GM19238 (cell line): ENCODE measurements around the gene OTOG.

Source experiments
- DNase-seq: peaks from one replicate; pipeline ENCODE4 v3.0.0; 2011; ENCODE audit warnings: low spot score; ENCODE audit not compliant: insufficient read length

OTOG gene

GRCh38 chr11:17602105-17603001 is 55.3 kb downstream of the OTOG start:
- DNase-seq = no peak

- DNase-seq = no peak
These were observed 56.2 kb downstream of the OTOG start for GRCh38 chr11:17603056-17603825.

- no peak for DNase-seq
These were observed 57.3 kb downstream of the OTOG start for GRCh38 chr11:17604201-17604914.

GRCh38 chr11:17604915-17605233 is 57.8 kb downstream of the OTOG start:
- DNase-seq = no peak

- DNase-seq = no peak
These were observed 58.6 kb downstream of the OTOG start for GRCh38 chr11:17605651-17606122.

GRCh38 chr11:17606233-17607082 is 59.4 kb downstream of the OTOG start:
- DNase-seq = no peak

- DNase-seq = no peak
These were observed 60.0 kb downstream of the OTOG start for GRCh38 chr11:17607083-17607429.

GRCh38 chr11:17607591-17608570 is 60.8 kb downstream of the OTOG start:
- DNase-seq = no peak

- DNase-seq = no peak
These were observed 61.8 kb downstream of the OTOG start for GRCh38 chr11:17608821-17609220.

- no peak for DNase-seq
These were observed 62.4 kb downstream of the OTOG start for GRCh38 chr11:17609291-17610084.

- DNase-seq = no peak
These were observed 63.2 kb downstream of the OTOG start for GRCh38 chr11:17610085-17610894.

- no peak for DNase-seq
These were observed 64.0 kb downstream of the OTOG start for GRCh38 chr11:17611049-17611448.

GRCh38 chr11:17611503-17612220 is 64.6 kb downstream of the OTOG start:
- DNase-seq = no peak

GRCh38 chr11:17612221-17613188 is 65.4 kb downstream of the OTOG start:
- DNase-seq = no peak

GRCh38 chr11:17613428-17613962 is 66.4 kb downstream of the OTOG start:
- DNase-seq = no peak

GRCh38 chr11:17613983-17614382 is 66.9 kb downstream of the OTOG start:
- no peak for DNase-seq
